HCT116 (cell line): ENCODE data around the gene PRPF6.

Source experiments
- EZH2 ChIP-seq: fragments of 200-600 bp; sonication (generic); IDR thresholded peaks from 2 replicates; pipeline ENCODE4 v1.6.1; 2017; ENCODE audit warnings: antibody characterized with exemption, mixed run types
- JUND ChIP-seq: IDR thresholded peaks from 2 replicates; pipeline ENCODE4 v1.6.1; 2012
- MAX ChIP-seq: IDR thresholded peaks from 2 replicates; pipeline ENCODE4 v1.6.1; 2012
- POLR2AphosphoS5 ChIP-seq: IDR thresholded peaks from 2 replicates; pipeline ENCODE4 v1.6.1; 2011; ENCODE audit warnings: mild to moderate bottlenecking, low read depth, low read length, moderate library complexity
- SP1 ChIP-seq: IDR thresholded peaks from 2 replicates; pipeline ENCODE4 v1.6.1; 2012; ENCODE audit warnings: low read depth
- TF ChIP-seq, protein P1 (sequence below), 3 experiments: fragments of 200-600 bp in 1 of 3; sonication (generic) in 1 of 3; IDR thresholded peaks in 2 of 3; conservative IDR thresholded peaks in 1 of 3; 2 replicates each; pipeline ENCODE4 v1.5.1; 2012 to 2017; ENCODE audit warnings: low read depth in 2 of 3, low read length in 2 of 3, antibody characterized with exemption in 1 of 3, borderline replicate concordance in 1 of 3, control low read depth in 1 of 3, mild to moderate bottlenecking in 1 of 3, mixed read lengths in 1 of 3, mixed run types in 1 of 3, moderate library complexity in 1 of 3; ENCODE audit not compliant: insufficient read depth in 1 of 3

DNA sequence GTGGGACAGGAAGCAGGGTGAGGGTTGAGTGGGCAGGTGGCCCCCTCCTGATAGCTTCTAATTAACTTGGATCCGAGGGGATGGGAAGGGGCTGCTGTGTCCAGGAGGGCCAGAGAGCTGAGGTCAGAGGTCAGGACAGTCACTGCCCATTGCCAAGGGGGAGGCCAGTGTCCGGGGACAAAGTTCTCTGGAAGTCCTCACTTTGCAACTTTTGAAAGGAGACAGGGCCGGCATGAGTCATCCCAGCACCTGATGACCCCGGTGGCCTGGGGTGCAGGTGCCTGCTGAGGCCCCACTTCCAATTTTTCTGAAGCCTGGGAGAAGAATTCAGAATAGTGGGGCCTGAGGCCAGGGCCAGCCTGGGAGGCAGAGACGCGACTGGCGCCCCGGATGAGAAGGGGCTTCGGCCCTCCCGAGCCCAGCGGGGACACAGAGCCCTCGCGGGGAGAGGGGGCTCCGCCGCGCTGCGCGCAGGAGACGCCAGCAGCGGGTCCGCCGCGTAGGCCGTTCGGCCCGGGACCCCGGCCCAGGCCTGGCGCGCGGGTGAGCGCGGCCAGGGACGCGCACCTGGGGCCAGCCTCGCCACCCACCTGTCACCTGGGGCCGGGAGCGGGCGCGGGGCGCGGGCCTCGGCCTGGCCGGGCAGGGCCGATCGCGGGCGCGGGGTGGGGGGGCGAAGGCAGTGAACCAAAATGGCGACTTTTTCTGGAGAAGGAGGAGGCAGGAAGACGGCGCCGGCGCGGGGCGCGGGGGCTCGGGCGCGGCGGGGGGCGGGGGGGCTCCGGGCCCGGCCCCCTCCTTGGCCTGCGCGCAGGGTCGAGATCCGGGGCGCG lies 11.8 kb upstream of the PRPF6 start:
- TF ChIP-seq EZH2 (no peak), SP1 (no peak), POLR2AphosphoS5 (no peak), JUND (no peak), MAX (no peak)
- TF ChIP-seq, protein P1, sequence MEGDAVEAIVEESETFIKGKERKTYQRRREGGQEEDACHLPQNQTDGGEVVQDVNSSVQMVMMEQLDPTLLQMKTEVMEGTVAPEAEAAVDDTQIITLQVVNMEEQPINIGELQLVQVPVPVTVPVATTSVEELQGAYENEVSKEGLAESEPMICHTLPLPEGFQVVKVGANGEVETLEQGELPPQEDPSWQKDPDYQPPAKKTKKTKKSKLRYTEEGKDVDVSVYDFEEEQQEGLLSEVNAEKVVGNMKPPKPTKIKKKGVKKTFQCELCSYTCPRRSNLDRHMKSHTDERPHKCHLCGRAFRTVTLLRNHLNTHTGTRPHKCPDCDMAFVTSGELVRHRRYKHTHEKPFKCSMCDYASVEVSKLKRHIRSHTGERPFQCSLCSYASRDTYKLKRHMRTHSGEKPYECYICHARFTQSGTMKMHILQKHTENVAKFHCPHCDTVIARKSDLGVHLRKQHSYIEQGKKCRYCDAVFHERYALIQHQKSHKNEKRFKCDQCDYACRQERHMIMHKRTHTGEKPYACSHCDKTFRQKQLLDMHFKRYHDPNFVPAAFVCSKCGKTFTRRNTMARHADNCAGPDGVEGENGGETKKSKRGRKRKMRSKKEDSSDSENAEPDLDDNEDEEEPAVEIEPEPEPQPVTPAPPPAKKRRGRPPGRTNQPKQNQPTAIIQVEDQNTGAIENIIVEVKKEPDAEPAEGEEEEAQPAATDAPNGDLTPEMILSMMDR (IDR thresholded peaks at IDR 0.05 in 2 of 3, conservative IDR thresholded peaks at IDR 0.05 in 1 of 3; ENCODE audit: borderline replicate concordance in 1 of 3, insufficient read depth in 1 of 3, low read depth in 2 of 3, low read length in 2 of 3): no peak
